ENCODE data around the gene CACNA1C.

CACNA1C gene

DNA sequence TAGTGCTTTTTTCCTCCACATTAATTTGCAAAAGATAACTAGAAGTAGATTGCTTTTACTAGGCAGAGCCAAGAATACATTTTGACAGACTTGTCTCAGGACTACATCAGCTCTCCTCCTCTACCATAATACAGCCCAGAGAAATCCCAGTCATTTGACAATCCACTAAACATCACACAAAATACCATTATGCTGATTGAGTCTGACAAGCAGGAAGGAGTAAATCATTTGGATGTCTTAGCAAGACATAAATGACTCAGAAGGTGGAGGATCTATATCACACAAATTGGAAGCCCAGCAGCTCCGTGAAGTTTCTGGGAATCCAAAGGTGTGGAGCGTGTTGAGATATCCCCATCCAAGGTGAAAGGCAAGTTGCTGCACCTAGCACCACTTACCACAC is 666.6 kb downstream of the CACNA1C start:
- H3K4me3 ChIP-seq (ENCODE audit: low read depth in 1 of 2, low read length in 2 of 2): no peak overlapping the region
- no peaks in the 10 kb centered on the region for H3K4me1 ChIP-seq (ENCODE audit: insufficient read depth, low read length)
- ATAC-seq (ENCODE audit: insufficient read depth, low read depth): no peak
- no peaks in the 10 kb centered on the region for H3K9me3 ChIP-seq (ENCODE audit: insufficient read depth, low read length, severe bottlenecking)
- H3K27ac ChIP-seq (ENCODE audit: low read length): no peak overlapping the region
- H3K79me2 ChIP-seq (ENCODE audit: insufficient read depth, low read length): no peaks in the 10 kb centered on the region
- H3K9ac ChIP-seq (ENCODE audit: low read depth, low read length): no peak overlapping the region
- no peak overlapping the region for H3K4me2 ChIP-seq (ENCODE audit: insufficient read depth, low read length)
- H3K36me3 ChIP-seq (ENCODE audit: insufficient read depth, low read length): no peaks in the 10 kb centered on the region
- H2AFZ ChIP-seq (ENCODE audit: low read depth, low read length): no peak overlapping the region
- H4K20me1 ChIP-seq (ENCODE audit: insufficient read depth, low read length): no peaks in the 10 kb centered on the region
- no peaks in the 10 kb centered on the region for H3K27me3 ChIP-seq (ENCODE audit: insufficient read depth, low read length, poor library complexity)
- DNase-seq: no peak
- TF ChIP-seq, protein P1, sequence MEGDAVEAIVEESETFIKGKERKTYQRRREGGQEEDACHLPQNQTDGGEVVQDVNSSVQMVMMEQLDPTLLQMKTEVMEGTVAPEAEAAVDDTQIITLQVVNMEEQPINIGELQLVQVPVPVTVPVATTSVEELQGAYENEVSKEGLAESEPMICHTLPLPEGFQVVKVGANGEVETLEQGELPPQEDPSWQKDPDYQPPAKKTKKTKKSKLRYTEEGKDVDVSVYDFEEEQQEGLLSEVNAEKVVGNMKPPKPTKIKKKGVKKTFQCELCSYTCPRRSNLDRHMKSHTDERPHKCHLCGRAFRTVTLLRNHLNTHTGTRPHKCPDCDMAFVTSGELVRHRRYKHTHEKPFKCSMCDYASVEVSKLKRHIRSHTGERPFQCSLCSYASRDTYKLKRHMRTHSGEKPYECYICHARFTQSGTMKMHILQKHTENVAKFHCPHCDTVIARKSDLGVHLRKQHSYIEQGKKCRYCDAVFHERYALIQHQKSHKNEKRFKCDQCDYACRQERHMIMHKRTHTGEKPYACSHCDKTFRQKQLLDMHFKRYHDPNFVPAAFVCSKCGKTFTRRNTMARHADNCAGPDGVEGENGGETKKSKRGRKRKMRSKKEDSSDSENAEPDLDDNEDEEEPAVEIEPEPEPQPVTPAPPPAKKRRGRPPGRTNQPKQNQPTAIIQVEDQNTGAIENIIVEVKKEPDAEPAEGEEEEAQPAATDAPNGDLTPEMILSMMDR (IDR thresholded peaks at IDR 0.05; ENCODE audit: borderline replicate concordance, extremely low read depth, low read length, poor library complexity, severe bottlenecking): no peak
- TF ChIP-seq EZH2 (IDR thresholded peaks at IDR 0.05; ENCODE audit: borderline replicate concordance, low read depth, low read length, severe bottlenecking): no peak

DNA sequence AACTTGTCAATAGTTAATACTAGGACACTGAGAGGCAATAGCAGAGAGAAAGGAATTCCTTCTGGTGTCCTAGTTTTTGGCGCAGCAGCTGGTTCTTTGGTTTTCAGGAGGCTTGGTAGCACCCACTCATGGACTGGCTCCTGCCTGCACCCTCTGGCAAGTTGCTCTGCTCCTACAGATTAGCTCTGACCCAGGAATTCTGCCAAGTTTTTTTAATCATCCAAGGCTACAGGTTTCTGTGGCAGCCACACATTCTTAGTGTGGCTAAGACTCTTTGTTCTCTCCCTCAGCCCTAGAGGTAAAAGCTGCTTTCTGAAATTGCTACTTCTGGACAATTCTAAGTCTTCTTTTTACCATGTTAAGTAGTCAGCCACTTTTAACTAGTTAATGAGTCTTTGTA is 670.0 kb downstream of the CACNA1C start:
- no peaks in the 10 kb centered on the region for H4K20me1 ChIP-seq (ENCODE audit: insufficient read depth, low read length)
- no peaks in the 10 kb centered on the region for H3K9me3 ChIP-seq (ENCODE audit: insufficient read depth, low read length, severe bottlenecking)
- H3K36me3 ChIP-seq (ENCODE audit: insufficient read depth, low read length): no peaks in the 10 kb centered on the region
- ATAC-seq (ENCODE audit: insufficient read depth, low read depth): no peak
- peaks cover 2% of the 10 kb centered on the region for H3K27me3 ChIP-seq (ENCODE audit: insufficient read depth, low read length, poor library complexity)
- no peaks in the 10 kb centered on the region for H3K79me2 ChIP-seq (ENCODE audit: insufficient read depth, low read length)
- no peak overlapping the region for H3K4me2 ChIP-seq (ENCODE audit: insufficient read depth, low read length)
- TF ChIP-seq, protein P1 (IDR thresholded peaks at IDR 0.05; ENCODE audit: borderline replicate concordance, extremely low read depth, low read length, poor library complexity, severe bottlenecking): no peak
- no peak for TF ChIP-seq EZH2 (IDR thresholded peaks at IDR 0.05; ENCODE audit: borderline replicate concordance, low read depth, low read length, severe bottlenecking)
- H3K27ac ChIP-seq (ENCODE audit: low read length): no peak overlapping the region
- no peak overlapping the region for H3K4me3 ChIP-seq (ENCODE audit: low read depth in 1 of 2, low read length in 2 of 2)
- no peak for DNase-seq
- no peak overlapping the region for H2AFZ ChIP-seq (ENCODE audit: low read depth, low read length)
- H3K4me1 ChIP-seq (ENCODE audit: insufficient read depth, low read length): no peaks in the 10 kb centered on the region
- H3K9ac ChIP-seq (ENCODE audit: low read depth, low read length): no peak overlapping the region

DNA sequence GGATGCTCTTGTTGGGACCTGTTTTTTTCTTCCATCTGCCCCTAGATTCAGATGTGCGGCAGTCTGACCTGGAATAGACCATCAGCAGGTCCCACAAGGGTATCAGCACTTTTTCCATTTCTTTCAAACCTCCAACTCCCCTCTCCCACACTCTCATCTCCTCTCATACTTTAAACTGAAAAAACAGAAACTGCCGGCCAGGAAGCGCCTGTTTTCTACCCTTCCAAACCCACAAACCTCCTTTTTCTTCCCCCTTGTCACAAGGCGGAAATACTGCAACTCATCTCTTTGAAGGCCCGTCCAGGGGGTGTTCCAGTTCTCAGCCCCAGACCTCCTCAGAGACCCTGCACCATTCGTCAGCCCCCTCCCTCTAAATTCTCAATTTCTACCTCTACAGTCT is 679.5 kb downstream of the CACNA1C start:
- TF ChIP-seq EZH2 (IDR thresholded peaks at IDR 0.05; ENCODE audit: borderline replicate concordance, low read depth, low read length, severe bottlenecking): no peak
- TF ChIP-seq, protein P1 (IDR thresholded peaks at IDR 0.05; ENCODE audit: borderline replicate concordance, extremely low read depth, low read length, poor library complexity, severe bottlenecking): no peak
- Histone ChIP-seq H3K36me3 (ENCODE audit: insufficient read depth, low read length) (no peaks in the 10 kb centered on the region), H3K27me3 (ENCODE audit: insufficient read depth, low read length, poor library complexity) (peaks cover 7% of the 10 kb centered on the region), H3K27ac (ENCODE audit: low read length) (no peak overlapping the region), H3K9me3 (ENCODE audit: insufficient read depth, low read length, severe bottlenecking) (no peaks in the 10 kb centered on the region), H3K4me2 (ENCODE audit: insufficient read depth, low read length) (no peak overlapping the region), H3K9ac (ENCODE audit: low read depth, low read length) (no peak overlapping the region), H3K79me2 (ENCODE audit: insufficient read depth, low read length) (no peaks in the 10 kb centered on the region), H3K4me3 (ENCODE audit: low read depth in 1 of 2, low read length in 2 of 2) (no peak overlapping the region), H3K4me1 (ENCODE audit: insufficient read depth, low read length) (no peaks in the 10 kb centered on the region), H2AFZ (ENCODE audit: low read depth, low read length) (no peak overlapping the region), H4K20me1 (ENCODE audit: insufficient read depth, low read length) (no peaks in the 10 kb centered on the region)
- ATAC-seq (ENCODE audit: insufficient read depth, low read depth) (no peak), DNase-seq (no peak)

Measured in DND-41 (cell line).